NOMO-1 treated with dmso at 0.1 percent for 144 hours (cell line): ENCODE results near the gene CUEDC2.
A peak's percentile ranks its signal among the peaks of the same experiment; 100 is the strongest.

Source experiments
- DNase-seq: peaks from one replicate; lab custom pipeline; 2025; ENCODE audit not compliant: unreplicated experiment; lab: John Stamatoyannopoulos, UW

The CUEDC2 gene

DNA sequence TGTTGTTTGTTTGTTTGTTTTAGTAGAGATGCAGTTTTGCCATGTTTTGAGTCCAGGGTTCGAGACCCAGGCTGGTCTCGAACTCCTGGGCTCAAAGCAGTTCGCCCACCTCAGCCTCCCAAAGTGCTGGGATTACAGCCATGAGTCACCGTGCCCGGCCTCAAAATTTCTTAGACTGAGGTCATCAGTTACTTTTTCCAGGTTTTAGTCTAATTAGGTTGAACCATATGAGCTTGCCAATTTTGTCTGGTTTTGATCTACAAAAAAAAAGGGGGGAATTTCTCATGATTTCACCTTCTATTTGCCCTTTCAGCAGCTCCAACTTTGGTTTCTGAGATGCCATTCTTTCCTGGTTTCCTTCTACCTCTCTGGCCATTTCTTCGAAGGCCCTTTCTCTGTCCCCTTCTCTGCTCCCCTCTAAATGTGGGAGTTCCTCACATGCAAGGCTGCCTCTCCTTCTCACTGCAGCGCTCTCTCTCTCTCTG, 5.5 kb downstream of the CUEDC2 start:
- no peak for DNase-seq

- DNase-seq, result no peak
Observed at GRCh38 chr10:102425444-102425843, 6.9 kb downstream of the CUEDC2 start.

DNA sequence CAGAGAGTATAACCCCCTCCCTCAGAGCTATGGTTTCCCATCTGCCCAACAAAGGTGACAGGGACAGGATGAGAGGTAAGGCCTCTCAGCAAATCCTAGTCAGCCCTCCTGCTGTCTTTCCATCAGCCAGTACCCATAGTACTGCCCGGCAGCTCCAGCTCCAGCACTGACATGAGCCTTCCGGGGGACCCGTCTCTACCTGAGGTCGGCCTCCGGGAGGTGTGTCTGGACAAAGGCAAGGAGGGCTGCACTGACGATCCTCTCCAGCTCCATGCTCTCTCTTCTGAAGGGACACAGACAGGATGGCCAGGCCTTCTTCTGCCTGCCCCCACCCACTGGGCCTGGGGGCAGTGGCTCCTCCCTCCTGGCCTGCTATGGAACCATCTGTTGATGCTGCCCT, 7.5 kb downstream of the CUEDC2 start:
- DNase-seq, result no peak

DNA sequence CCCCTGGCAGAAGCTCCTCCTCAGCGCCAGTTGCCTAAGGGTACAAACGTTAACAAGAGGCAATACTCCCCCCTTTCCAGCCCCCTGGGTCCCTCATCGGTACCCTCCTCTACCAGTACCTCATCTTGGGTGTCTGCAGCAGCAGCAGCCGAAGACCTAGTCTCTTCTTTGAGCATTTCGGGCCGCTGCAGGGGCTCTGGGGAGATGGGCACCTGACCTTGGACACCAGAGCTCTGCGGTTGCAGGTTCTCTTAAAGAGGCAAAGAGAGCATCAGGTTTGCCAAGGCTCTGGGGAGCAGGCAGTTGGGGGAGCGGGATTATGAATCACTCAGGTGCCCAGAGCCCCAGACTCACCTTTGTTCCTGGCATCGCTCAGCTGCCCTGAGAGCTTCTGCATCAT, 8.2 kb downstream of the CUEDC2 start:
- DNase-seq, result no peak

GRCh38 chr10:102423372-102423968, 8.9 kb downstream of the CUEDC2 start:
- DNase-seq, result no peak

- DNase-seq, result peak; percentile 49
Observed at GRCh38 chr10:102422545-102423129, 9.7 kb downstream of the CUEDC2 start.

DNA sequence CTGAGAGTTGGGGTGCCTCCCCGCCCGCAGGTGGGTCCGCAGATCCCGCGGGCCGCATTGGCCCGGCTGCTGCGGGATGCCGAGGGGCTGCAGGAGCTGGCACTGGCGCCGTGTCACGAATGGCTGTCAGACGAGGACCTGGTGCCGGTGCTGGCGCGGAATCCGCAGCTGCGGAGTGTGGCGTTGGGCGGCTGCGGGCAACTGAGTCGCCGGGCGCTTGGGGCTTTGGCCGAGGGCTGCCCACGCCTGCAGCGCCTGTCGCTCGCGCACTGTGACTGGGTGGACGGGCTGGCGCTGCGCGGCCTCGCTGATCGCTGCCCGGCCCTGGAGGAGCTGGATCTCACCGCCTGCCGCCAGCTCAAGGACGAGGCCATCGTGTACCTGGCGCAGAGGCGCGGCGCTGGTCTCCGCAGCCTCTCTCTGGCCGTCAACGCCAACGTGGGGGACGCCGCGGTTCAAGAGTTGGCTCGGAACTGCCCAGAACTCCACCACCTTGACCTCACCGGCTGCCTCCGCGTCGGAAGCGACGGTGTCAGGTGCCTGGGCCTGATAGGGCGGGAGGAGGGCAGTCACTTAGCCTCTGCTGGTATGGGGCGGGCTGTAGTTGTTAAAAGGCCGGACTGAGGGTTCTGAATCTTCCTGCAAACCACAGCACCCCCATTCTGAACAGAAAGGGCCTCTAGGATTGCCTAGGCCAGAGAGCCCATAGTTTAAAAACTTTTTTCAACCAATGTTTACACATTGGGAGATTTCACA, 10.4 kb downstream of the CUEDC2 start:
- DNase-seq, result no peak

GRCh38 chr10:102421507-102421756, 10.9 kb downstream of the CUEDC2 start:
- no peak for DNase-seq

- DNase-seq, result peak; percentile 94
Observed at GRCh38 chr10:102420714-102421506, 11.5 kb downstream of the CUEDC2 start, which contains the start of gene FBXL15. Gene FBXL15, plus strand, starts transcription at chr10:102420836. Its CDS starts 294 bp downstream, at chr10:102421130.

DNA sequence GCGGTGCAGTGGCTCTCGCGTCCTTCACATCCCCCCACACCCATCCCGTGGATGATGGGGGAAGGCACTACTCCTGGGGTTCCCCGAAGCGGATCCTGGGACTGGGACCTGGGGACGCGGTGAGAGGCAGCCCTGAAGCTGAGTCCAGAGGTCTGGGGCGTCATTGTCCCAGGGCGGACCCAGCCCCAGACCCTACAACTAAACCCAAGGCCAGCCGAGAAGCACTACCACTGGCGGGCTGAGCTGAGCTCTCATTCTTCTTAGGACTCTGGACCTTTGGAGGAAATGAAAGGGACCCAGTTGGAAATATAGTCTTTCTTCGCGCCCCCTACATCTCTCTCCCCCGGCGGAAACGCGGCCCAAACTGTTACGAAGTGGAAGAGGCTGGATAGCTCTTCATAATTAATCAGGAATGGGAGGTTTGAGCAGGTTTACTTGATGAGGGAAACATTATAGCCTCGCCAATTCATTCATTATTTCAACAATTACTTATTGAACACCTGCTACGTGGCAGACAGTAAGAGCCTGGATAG, 12.1 kb downstream of the CUEDC2 start:
- DNase-seq, result no peak

DNA sequence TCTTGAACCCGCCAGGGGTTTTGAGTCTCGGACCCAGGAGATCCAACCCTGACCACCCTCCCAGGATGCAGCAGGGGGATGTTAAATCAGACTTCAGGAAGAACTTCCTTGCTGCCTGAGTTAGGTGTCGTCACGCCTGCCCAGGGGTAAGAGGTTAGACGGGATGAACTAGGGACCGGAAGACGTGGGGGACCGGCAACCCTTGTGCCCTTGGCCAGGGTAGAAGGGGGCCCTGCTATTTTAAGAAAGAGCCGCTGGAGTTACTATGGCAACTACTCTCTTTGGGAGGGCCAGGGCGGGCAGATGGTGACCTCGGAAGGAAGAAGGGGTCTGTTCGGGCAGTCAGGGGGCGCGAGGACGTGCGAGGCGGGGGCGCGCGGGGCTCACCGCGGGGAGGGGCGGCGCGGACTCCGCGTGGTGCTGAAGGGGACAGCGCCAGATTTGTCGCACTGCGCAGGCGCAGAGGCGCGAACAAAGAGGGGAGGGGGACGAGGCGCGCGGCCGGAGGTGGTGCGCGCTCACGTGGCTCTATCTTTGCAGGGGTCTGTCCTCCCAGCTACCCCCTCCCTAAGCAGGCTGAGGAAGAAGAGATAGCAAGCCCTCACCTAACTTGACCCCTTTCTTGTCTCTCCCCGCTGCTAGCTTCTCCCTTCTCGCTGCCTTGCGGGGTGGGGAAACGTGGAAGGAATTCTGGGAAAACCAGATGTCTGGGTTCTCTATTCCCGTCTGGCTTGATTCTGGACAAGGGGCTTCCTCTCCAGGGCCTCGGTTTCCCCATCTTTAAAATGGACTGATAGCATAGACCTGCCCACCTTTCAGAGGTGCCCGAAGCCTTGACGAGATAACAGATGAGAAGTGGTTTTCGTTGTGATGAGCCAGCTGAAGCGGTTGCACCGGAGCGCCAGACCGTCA, 12.8 kb downstream of the CUEDC2 start:
- no peak for DNase-seq

GRCh38 chr10:102418622-102419268, 13.6 kb downstream of the CUEDC2 start, which contains the start of gene PSD:
Gene PSD, minus strand, starts transcription at chr10:102418785. Its CDS starts 1,747 bp downstream, at chr10:102417038.
- DNase-seq, result no peak

DNA sequence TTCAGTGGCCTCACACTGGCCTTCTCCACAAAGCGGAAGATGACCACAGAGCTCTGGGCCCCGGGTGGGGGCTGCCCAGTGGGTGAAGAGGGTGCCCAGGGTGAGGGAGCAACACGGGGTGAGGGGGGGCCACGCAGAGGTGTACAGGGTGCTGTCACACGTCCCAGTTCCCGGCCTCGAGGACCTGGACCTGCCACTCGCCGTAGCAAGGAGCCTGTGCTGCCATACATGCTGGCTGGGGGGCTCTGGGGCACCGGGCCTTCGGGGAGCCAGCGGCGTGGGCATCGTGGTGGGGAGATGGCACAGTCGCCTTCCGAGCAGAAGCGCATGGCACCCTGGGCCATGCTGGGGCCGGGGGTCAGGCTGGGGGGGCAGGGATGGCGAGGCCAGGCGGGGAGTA, 15.7 kb downstream of the CUEDC2 start:
- no peak for DNase-seq

GRCh38 chr10:102416283-102416682, 16.1 kb downstream of the CUEDC2 start:
- no peak for DNase-seq

GRCh38 chr10:102414749-102415148, 17.6 kb downstream of the CUEDC2 start:
- DNase-seq, result no peak

GRCh38 chr10:102413806-102414561, 18.4 kb downstream of the CUEDC2 start:
- DNase-seq, result no peak

GRCh38 chr10:102413053-102413705, 19.2 kb downstream of the CUEDC2 start:
- no peak for DNase-seq

- DNase-seq, result no peak
Observed at GRCh38 chr10:102412293-102412692, 20.1 kb downstream of the CUEDC2 start.
